Left lung (tissue), 10 donors: ENCODE results near the gene DLG2. TPM values are rescaled to one million over a fixed set of nuclear protein-coding genes. Genes with fewer than 3 reads are reported as not detected.

Source experiments
- ATAC-seq: fragments of 200-7000 bp; cut with Tn5 transposase; one replicate; pipeline ENCODE4 v1.9.1; 2020; ENCODE audit warnings: moderate library complexity
- DNase-seq, 4 donors: peaks; one replicate each; pipeline ENCODE4 v3.0.0-alpha.2; 2013 to 2020
- H3K27ac ChIP-seq, 2 donors: fragments of 200-600 bp; sonication (generic) in 1 of 2; one replicate each; pipeline versions ENCODE4 v1.5.0 to v1.8.0; 2020 to 2021
- H3K27me3 ChIP-seq, 2 donors: fragments of 200-600 bp; sonication (generic) in 1 of 2; one replicate each; pipeline versions ENCODE4 v1.5.0 to v1.8.0; 2020 to 2021
- H3K36me3 ChIP-seq, 2 donors: fragments of 200-600 bp; sonication (generic) in 1 of 2; one replicate each; pipeline versions ENCODE4 v1.5.0 to v1.8.0; 2020 to 2021
- H3K4me1 ChIP-seq, 2 donors: fragments of 200-600 bp; one replicate each; pipeline ENCODE4 v1.8.0; 2021
- H3K4me3 ChIP-seq, 2 donors: fragments of 200-600 bp; sonication (generic) in 1 of 2; one replicate each; pipeline versions ENCODE4 v1.5.0 to v1.8.0; 2020 to 2021; ENCODE audit warnings: mild to moderate bottlenecking in 1 of 2
- H3K9me3 ChIP-seq, 2 donors: fragments of 200-600 bp; sonication (generic) in 1 of 2; one replicate each; pipeline versions ENCODE4 v1.5.0 to v1.8.0; 2020 to 2021
- intact Hi-C, 2 donors: fragments of 100-400 bp; cut with DNase I; formaldehyde crosslinking; loops; one replicate each; pipeline versions ENCODE4 v1.11.2 to v1.14.2; 2022
- polyA plus RNA-seq, 6 donors: library from polyadenylated mRNA; unstranded; fragments of 120-200 nt; gene quantifications; one replicate each; pipeline ENCODE4 v1.2.1, GENCODE V29; 2013; ENCODE audit not compliant: insufficient read length in 6 of 6
- total RNA-seq, 2 donors: library from RNA; stranded (reverse); fragmentation: NEBNext Ultra II Directional; extraction: Animal tissue kit (Norgen Biotek cat#: 25700); gene quantifications; one replicate each; pipeline ENCODE4 v1.2.1, GENCODE V29; 2021
- TF ChIP-seq, protein P1 (sequence below), 2 donors: fragments of 200-600 bp; sonication (generic) in 1 of 2; IDR thresholded peaks; one replicate each; pipeline versions ENCODE4 v1.5.0 to v1.8.0; 2021; ENCODE audit warnings: antibody characterized with exemption in 2 of 2
- donor health status: DM: no; HTN: yes; CAD: no.
- donor health status: DM: no; HTN: no; CAD: no.

Gene DLG2
- total and polyA plus RNA-seq, 8 donors, result 4.5 to 15.0 (median 8.6) TPM

DNA sequence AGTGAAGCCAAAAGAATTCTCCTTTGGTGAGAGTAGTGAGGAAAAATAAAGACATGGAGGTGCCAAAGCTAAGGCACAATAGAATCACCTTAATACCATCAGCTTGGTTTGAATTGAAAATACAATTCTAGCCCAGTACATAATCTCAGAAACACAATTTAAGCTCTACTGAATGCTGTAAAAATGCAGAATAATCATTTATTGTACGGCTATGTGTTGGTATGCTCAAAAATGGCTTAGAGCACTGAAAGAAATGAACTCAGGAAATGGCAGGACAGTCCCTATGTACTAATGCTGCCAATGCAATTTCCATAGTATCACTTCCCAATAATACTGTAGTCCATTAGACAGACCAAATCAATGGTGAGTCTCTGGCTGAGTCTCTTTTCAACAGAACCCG lies 798.5 kb downstream of the DLG2 start:
- DNase-seq, result no peak
- ATAC-seq, result no peak
- H3K27ac ChIP-seq, result no peak overlapping the region
- intact Hi-C loops, result no loop called here
- no peaks in the 10 kb centered on the region for H3K27me3 ChIP-seq
- TF ChIP-seq, protein P1, sequence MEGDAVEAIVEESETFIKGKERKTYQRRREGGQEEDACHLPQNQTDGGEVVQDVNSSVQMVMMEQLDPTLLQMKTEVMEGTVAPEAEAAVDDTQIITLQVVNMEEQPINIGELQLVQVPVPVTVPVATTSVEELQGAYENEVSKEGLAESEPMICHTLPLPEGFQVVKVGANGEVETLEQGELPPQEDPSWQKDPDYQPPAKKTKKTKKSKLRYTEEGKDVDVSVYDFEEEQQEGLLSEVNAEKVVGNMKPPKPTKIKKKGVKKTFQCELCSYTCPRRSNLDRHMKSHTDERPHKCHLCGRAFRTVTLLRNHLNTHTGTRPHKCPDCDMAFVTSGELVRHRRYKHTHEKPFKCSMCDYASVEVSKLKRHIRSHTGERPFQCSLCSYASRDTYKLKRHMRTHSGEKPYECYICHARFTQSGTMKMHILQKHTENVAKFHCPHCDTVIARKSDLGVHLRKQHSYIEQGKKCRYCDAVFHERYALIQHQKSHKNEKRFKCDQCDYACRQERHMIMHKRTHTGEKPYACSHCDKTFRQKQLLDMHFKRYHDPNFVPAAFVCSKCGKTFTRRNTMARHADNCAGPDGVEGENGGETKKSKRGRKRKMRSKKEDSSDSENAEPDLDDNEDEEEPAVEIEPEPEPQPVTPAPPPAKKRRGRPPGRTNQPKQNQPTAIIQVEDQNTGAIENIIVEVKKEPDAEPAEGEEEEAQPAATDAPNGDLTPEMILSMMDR (IDR thresholded peaks at IDR 0.05), result no peak
- H3K36me3 ChIP-seq, result no peaks in the 10 kb centered on the region
- no peaks in the 10 kb centered on the region for H3K9me3 ChIP-seq
- no peak overlapping the region for H3K4me3 ChIP-seq
- no peaks in the 10 kb centered on the region for H3K4me1 ChIP-seq

DNA sequence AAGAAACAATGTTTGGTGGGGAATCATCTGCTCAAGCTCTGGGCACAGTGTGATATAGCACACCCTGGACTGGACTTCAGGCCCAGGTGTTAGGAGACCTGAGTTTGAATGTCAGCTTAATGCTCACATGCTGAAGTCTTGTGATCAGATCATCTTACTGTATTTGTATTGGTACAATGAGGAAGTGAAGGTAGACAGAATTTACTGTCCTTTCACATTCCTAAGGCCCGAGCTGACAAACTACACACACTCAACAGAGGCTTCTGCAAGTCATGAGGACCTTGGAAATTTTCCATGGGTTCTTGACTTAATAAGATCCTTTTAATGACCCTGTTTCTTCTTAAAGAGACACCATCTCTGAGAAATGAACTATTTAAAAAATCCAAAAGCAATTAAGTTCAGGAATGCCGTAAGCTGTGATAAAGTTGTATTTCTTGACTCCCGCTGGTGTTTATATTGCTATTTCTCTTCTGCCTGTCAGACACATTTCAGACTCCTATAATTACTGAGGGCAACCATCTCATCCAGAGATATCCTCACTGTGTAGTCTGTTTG lies 802.0 kb downstream of the DLG2 start:
- Histone ChIP-seq H3K27me3 (no peaks in the 10 kb centered on the region), H3K36me3 (no peaks in the 10 kb centered on the region), H3K4me3 (no peak overlapping the region), H3K4me1 (no peaks in the 10 kb centered on the region), H3K27ac (no peak overlapping the region), H3K9me3 (no peaks in the 10 kb centered on the region)
- DNase-seq (no peak), ATAC-seq (peak; percentile 62)
- TF ChIP-seq, protein P1 (IDR thresholded peaks at IDR 0.05), result no peak
- intact Hi-C loops, result no loop called here

DNA sequence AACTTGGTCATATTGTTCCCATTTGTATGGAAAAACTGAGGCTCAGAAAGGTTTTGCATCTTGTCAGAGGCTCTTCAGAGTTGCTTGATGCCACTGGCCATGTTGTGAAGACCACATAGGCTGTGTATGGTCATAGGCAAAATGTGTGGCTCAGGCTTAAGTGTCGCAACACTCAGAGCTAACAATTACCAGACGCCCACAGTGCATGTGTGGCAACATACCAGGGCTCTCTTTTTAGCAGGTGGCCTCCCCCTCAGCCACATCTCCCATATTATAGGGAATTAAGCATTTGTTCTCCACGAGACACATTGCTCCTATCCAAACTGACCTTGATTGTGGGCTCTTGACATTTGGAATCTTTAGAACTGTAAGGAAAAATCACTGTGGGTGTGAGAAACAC lies 802.5 kb downstream of the DLG2 start:
- no peak overlapping the region for H3K4me3 ChIP-seq
- no peaks in the 10 kb centered on the region for H3K4me1 ChIP-seq
- ATAC-seq (peak; percentile 49), DNase-seq (no peak)
- no peaks in the 10 kb centered on the region for H3K9me3 ChIP-seq
- no peak overlapping the region for H3K27ac ChIP-seq
- intact Hi-C loops, result no loop called here
- no peaks in the 10 kb centered on the region for H3K36me3 ChIP-seq
- no peaks in the 10 kb centered on the region for H3K27me3 ChIP-seq
- TF ChIP-seq, protein P1 (IDR thresholded peaks at IDR 0.05), result no peak

DNA sequence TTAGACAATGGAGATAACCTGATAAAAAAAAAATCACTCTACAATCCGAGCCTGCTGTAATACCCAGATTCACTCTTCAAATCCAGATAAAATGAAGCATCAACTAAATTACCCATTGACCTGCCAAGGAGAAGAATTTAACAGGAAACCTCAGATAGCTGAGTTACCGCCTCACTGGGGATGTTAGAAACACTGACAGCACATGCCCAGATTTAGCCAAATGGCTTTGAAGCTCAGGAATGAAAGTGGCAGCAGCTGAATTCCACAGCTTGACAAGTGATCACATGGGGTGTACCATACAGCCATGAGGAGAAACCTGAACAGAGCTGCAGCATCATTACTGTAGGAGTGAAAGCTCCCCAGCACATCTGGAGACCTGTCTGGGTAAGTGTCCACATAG lies 807.6 kb downstream of the DLG2 start:
- TF ChIP-seq, protein P1 (IDR thresholded peaks at IDR 0.05), result no peak
- Histone ChIP-seq H3K27me3 (no peaks in the 10 kb centered on the region), H3K9me3 (no peaks in the 10 kb centered on the region), H3K36me3 (no peaks in the 10 kb centered on the region), H3K4me1 (no peaks in the 10 kb centered on the region), H3K27ac (no peak overlapping the region), H3K4me3 (no peak overlapping the region)
- DNase-seq (no peak), ATAC-seq (no peak)
- intact Hi-C loops, result no loop called here

DNA sequence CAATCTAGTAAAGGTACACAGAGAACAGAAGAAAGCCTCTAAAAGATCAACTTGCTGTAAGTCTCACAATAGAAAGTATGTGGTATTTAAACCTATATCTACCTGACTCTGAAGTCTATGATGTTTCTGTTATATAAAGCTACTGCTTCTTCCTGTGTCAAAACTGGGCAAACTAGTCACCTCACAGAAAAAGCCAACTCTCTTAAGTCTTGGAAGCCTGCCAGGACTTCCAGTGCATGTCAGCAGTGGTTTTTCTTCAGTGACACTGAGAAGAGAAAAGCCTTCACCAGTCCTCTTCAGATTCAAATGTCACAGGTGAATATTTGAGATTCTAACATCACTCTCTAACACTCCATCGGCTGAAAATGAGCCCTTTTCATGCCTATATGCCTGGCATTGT lies 808.0 kb downstream of the DLG2 start:
- no peaks in the 10 kb centered on the region for H3K27me3 ChIP-seq
- no peaks in the 10 kb centered on the region for H3K36me3 ChIP-seq
- ATAC-seq, result peak; percentile 25
- intact Hi-C loops, result no loop called here
- no peaks in the 10 kb centered on the region for H3K4me1 ChIP-seq
- TF ChIP-seq, protein P1 (IDR thresholded peaks at IDR 0.05), result no peak
- H3K9me3 ChIP-seq, result no peaks in the 10 kb centered on the region
- H3K4me3 ChIP-seq, result no peak overlapping the region
- no peak overlapping the region for H3K27ac ChIP-seq
- DNase-seq, result no peak
